Anterior cingulate cortex (tissue), 58 donors: ENCODE data around the gene BACH1.
"Not testable (repeated sequence)": the region's sequence is repeated elsewhere in the genome, so short reads cannot be mapped to it uniquely, and the experiment has no call there.

ENCODE experiments used
- DNase-seq, 58 donors: peaks; one replicate each; lab custom pipeline; 2025; lab: John Stamatoyannopoulos, UW

Gene BACH1

DNA sequence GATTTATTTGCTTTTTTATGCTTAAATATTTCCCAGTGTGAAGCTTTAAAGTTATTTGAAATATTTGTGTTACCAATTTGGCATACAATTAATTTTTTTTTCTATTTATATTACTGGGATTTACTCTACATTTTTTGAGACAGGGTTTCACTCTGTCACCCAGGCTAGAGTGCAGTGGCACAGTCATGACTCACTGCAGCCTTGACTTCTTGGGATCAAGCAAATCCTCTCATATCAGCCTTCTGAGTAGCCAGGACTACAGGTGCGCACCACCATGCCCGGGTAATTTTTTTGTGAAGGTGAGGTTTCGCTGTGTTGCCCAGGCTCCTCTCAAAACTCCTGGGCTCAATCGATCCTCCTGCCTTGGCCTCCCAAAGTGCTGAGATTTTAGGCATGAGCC lies 39.5 kb downstream of the BACH1 start:
- DNase-seq = no peak

- DNase-seq = no peak
Observed at GRCh38 chr21:29340228-29340627, 41.5 kb downstream of the BACH1 start.

- DNase-seq = peak in 4 of 58 donors; percentile 2 to 26 (median 6)
Observed at GRCh38 chr21:29342363-29342957, 43.7 kb downstream of the BACH1 start.

DNA sequence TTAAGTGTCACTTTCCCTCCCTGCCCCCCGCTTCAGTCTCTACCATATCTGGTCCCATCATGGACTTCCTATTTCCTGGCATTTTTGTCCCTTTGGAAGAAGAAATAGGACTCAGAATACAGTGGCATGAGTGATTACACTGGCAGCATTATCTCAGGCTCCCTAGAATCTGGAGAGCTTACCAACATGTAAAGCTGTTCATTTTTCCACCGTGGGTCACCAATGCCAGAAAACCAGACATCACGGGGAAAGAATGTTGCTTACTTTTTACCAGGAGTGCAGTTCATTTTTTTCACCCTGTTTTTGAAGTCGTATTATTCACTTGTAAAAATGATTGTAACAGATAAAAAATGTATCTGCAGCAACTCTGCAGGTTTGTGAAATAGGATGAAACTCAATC lies 44.8 kb downstream of the BACH1 start:
- no peak for DNase-seq

DNA sequence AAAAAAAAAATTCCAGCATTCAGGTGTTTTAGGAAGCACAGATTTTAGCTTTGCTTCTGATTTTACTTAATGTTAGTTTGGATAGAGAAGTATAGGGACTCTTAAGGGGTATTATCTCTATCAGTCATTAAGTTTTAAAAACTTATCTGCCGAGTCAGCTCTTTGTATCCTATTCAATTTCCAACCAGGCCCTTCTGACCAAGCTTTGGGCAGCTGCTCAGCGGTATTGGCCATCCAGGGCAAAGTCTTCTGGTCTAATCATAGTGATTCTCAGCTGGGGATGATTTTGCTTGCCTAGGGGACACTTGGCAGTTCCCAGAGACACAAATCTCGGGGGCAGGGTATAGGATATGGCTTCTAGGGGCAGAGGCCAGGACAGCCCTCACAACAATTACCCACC lies 47.6 kb downstream of the BACH1 start:
- DNase-seq = no peak

DNA sequence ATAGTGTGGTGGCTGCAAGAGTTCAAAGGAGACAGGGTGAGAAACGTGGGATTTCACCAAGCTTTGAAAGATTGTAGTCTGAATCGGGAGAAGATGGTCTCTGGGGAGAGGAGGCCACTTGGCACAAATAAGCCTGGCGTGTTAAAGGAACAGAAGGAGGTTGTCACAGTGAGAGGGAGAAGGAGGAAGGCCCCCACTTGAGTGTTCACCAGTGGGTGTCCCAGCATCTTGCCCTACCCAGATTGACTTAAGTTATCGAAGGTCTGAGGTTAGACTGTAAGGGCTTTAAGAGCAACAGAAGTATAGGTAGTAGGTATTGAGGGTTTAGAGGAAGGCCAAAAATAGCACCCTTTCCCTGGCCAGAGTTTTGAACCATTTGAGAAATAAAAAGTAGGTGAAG lies 48.0 kb downstream of the BACH1 start:
- DNase-seq = no peak

DNA sequence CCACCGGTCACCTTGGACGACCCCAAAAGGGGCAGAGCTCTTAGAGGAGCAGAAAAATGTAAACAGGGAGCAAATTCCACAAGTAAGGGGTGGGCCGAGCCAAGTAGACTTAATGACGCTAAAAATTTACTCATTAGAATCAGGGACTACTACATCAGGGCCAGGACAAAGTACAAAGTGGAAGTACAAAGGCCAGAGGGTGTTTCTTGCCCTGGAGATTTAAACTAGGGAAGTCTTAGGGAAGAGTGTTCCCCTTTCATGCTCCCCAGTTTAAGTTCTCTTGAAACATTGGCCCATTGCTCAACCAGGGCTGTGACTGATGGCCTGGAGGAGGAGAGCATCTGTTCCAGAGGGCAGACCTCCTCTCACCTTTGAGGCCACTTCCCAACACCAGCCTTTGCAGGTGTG lies 48.6 kb downstream of the BACH1 start:
- DNase-seq = no peak

GRCh38 chr21:29349702-29350101 lies 51.0 kb downstream of the BACH1 start:
- DNase-seq = no peak

DNA sequence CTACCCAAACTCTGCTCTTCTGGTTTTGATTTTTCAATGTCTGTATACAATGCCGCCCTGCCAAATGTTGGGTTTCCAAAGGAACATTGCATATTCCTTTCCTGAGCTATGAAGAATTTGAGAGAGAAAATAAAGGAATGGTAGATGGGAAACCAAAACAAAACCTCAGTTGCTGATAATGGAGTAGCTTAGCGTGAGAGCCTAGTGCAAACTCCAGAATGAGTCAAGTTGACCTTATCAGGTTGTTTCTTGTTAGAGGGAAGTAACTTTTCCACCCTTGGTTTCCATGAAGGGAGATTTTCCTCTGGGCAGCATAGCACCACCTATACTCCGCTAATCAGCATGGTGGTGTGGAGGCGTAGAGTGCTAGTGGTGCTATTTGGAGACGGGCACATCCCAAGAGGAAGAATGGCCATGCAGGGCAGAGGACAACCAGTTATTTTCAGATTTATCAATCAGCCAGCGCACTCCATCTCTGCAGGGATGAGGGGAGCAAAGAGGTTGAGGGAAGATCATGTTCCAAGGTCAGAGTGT lies 51.6 kb downstream of the BACH1 start:
- DNase-seq = no peak

- DNase-seq = no peak
Observed at GRCh38 chr21:29351691-29352090, 53.0 kb downstream of the BACH1 start.

GRCh38 chr21:29355043-29355710 lies 56.5 kb downstream of the BACH1 start:
- not testable (repeated sequence) for DNase-seq

DNA sequence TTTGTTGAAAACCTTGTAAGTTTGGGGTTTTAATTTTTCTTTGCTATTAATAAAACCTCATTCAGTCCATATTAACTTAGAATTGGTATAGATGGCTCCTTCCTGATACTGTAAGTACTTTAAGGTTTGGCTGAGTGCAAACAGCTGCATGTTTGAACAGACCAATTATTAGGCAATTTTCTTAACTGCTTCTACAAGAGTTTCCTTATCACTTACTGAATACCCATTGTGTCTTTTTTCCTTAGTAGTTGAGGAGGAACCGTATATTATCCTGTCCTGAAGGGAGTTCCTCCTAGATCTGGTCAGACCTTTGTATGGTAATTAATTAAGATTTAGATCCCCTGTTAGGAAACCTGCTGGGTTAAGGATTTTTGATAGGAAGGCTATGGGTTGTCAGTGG lies 57.6 kb downstream of the BACH1 start:
- not testable (repeated sequence) for DNase-seq

DNA sequence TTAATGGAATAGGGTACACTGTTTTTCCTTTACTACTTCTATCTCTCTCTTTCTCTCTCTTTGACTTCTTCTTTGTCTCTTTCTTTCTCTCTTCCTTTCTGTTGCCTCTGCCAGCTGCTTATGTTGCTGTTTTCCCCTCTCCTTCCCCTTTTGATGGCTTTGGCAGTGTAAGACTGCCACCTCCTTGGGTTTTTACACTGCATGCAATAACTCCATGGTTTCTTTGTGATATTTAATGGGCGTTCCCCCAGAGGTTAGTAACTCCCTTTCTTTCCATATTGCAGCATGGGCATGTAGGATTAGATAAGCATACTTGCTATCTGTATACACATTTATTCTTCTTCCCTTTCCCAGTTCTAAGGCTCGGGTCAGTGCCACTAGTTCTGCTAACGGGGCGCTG lies 58.1 kb downstream of the BACH1 start:
- DNase-seq = not testable (repeated sequence)

DNA sequence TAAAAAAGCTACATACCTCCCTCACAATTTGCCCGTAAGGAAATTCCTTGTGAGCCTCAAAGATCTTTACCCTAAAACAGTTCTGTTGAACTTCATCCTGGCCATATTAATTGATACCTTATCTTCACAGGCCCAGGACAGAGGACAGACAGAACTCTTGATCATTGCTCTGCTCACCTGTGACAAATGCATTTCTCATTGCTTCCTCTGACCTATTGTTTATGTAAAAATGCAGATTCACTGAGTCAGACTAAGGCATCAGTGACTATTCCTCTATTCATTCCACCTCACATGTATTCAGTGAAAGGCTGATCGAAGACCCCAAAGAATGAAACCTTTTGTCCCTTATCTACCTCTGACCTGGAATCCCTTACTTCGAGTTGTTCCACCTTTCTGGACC lies 61.0 kb downstream of the BACH1 start:
- DNase-seq = no peak

DNA sequence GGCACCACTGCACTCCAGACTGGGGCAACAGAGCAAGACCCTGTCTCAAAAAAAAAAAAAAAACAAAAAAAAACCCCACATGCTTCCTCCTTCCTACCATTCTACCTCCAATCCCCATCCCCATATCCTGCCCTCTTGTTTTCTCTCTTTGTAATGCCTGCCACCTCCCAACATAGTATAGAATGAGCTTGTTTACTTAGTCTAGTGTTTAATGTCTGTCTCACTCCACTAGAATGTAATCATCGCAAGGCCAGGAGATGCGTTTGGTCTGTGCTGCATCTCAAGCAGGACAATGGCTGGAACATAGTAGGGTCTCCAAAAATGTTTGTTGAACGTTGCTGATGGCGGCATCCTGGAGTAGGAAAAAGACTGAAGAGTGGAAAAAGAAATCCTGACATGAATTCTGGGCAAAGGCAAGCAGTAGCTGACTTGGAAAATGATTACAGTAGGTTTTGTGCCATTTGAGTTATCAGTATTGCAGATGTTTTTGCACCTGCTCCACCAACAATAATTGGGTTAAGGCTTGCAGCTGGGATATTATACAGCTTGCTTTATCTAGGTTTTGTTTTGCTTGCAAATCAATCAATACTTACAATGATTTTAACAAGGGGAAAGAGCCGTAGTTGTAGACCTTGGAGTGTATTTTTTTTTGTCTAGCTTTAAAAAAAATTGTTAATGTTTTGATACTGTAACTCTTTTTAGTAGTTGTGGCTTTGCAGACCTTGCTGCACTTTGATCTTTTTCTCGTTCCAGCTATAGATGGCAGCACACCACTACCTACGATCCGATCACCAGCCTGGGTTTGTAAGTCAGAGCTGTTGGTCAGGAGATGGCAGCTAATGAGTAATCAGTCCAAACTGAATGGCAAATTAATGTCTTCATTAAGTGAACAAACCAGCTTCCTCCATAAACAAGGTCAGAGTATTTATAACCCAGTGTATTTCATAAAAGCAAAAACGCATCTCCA lies 62.4 kb downstream of the BACH1 start:
- peak in 9 of 58 donors; percentile 5 to 40 (median 17) for DNase-seq

DNA sequence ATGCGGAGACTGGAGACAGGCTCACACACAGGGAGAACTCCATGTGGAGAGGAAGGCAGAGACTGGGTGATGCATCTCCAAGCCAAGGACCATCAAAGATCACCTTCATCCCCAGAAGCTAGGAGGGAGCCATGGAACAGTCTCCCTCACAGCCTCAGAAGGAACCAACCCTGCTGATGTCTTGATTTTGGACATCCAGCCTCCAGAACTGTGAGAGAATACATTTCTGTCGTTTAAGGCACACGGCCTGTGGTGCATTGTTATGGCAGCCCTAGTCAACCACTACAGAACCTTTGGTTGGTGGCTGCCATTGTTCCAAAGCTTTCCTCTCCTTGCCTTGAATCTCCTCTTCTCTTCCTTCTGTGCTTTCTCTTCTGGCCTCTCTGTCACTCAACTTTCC lies 64.0 kb downstream of the BACH1 start:
- DNase-seq = no peak

- no peak for DNase-seq
Observed at GRCh38 chr21:29365661-29366265, 67.0 kb downstream of the BACH1 start.

GRCh38 chr21:29366532-29366931 lies 67.8 kb downstream of the BACH1 start:
- no peak for DNase-seq

DNA sequence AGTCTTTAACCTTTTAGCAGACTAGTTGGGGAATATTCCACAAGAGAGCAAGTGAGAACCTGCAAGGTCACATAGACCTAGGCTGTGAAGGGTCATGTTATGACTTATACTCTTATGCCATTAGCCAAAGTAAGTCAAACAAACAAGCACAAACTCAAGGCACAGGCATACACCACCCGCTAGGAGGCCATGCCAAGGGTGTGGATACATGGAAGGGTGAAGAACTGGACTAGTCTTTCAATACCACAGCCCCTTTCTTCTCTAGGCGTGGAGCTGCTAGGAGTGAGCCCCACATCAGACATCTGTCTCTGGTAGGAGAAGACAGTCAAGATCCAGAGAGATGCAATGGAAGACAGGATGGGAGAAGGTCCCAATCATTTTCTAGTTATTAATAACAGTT lies 68.6 kb downstream of the BACH1 start:
- DNase-seq = no peak

DNA sequence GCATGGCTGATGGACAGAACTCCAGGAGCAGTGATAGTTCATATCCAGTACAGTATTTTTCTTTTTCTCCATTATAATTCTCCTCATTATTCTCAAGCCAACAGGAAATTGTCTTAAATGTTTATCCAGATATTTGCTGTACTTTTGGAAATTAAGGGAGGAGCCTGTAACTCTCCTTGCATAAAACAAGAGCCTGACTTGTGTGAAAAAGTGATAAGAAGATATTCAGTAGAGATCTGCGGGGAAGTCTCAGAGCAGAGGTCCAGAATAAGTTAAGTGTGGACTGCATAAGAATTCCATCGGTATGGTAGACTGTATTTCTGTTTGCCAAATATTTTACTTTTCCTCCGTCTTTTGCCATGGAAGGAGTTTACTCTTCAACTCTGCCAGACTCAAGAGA lies 70.2 kb downstream of the BACH1 start:
- DNase-seq = no peak

DNA sequence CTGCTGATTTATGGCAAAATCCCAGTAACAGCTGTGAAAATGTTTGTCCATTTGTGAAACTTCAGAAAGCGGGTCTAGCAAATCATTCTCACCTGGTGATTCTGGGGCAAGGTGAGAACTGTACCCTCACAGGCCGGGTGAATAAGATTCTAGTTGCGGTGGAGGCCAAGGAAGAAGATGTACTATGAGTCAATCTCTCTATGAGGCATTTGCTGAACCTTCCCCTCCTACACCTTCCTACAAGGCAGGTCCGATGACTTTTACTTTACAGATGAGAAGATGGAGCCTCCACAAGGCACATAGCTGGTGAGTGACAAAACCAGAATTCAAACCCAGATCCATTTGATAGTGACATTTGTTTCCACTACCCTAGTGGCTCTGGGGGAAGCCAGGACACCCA lies 72.7 kb downstream of the BACH1 start:
- no peak for DNase-seq
